Neural progenitor cell (in vitro differentiated cells): ENCODE results near the gene SERPINB6.

Experiments used
- CTCF ChIP-seq: fragments of 200-600 bp; sonication (generic); IDR thresholded peaks from 2 replicates; pipeline ENCODE4 v1.5.1; 2017; ENCODE audit warnings: antibody characterized with exemption, mild to moderate bottlenecking
- EZH2 ChIP-seq: fragments of 200-600 bp; sonication (generic); IDR thresholded peaks from 2 replicates; pipeline ENCODE4 v1.6.1; 2017; ENCODE audit warnings: antibody characterized with exemption, mild to moderate bottlenecking, moderate library complexity

- TF ChIP-seq CTCF = no peak
- no peak for TF ChIP-seq EZH2
Observed at GRCh38 chr6:2916158-2916925, 55.0 kb downstream of the SERPINB6 start.
